ACHN (cell line): ENCODE measurements around the gene DPCD.

ENCODE experiments used
- DNase-seq: peaks from one replicate; pipeline ENCODE4 v3.0.0-alpha.2; 2015
- in situ Hi-C: cut with HindIII; loops from 2 replicates; pipeline ENCODE4 v1.10.0; 2017; ENCODE audit warnings: low sequenced_read_pairs, low pct_ligation_motif_present, low pct_unique_long_range_greater_than_20kb

The DPCD gene

GRCh38 chr10:101644002-101644401 lies 55.9 kb downstream of the DPCD start:
- in situ Hi-C loops, result no loop called here
- DNase-seq, result no peak

DNA sequence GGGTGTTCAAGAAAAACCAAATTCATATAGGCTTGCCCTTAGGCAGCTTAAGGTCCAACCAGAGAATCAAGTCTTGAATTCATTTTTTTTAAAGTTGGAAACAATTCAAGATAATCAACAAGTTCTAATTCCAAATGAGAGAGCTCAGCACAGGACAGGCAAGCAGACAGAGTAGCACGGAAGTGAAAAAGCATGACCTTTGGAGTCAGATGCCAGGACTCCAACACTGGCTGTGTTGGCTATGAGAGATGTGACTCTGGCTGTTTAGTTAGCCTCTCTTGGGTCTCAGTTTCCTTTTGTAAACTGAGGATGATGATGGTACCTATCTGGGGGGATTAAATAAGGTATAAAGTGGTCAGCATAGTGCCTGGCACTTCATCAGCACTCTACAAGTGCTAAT lies 57.5 kb downstream of the DPCD start:
- in situ Hi-C loops, result no loop called here
- DNase-seq, result no peak

GRCh38 chr10:101646364-101646763 lies 58.2 kb downstream of the DPCD start:
- in situ Hi-C loops, result no loop called here
- no peak for DNase-seq

DNA sequence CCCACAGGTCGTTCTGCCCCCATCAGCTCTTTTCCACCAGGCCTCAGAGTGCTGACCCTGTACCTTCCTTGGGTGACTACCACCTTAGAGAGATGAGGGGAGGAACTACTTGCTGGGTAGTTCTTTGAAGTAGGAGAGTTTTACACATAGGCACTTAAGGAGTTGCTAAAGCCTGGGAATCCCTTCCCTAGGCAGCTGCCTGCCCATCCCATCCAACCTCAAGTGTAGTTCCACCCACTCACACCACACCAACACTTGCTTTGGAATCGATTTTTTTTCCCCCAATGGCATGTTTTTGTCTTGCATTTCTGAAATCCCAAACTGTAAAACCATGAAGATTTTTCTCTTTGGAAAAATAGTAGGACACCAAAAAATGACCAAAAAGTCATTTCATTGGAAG lies 59.1 kb downstream of the DPCD start:
- no peak for DNase-seq
- in situ Hi-C loops, result no loop called here

- in situ Hi-C loops, result no loop called here
- DNase-seq, result no peak
Observed at GRCh38 chr10:101649525-101650085, 61.5 kb downstream of the DPCD start.

DNA sequence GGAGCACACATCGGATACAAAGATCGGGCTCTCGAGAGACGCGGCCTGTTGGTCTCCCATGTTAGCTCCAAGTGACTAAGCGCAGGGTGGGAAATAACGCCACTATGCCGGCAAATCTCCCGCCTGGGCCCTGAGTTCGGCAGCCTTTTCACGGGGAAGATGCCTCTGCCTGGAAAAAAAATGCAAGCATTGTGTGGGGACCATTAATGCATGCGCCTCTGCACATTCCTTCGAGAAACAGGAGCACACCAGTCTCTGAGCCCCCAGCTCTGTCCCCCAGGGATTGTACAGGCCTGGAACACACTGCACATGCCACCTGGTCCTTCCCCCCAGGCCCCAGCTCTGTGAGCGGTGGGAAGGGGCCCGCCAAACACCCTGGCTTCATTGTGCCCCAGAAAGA lies 62.7 kb downstream of the DPCD start:
- in situ Hi-C loops, result no loop called here
- no peak for DNase-seq

DNA sequence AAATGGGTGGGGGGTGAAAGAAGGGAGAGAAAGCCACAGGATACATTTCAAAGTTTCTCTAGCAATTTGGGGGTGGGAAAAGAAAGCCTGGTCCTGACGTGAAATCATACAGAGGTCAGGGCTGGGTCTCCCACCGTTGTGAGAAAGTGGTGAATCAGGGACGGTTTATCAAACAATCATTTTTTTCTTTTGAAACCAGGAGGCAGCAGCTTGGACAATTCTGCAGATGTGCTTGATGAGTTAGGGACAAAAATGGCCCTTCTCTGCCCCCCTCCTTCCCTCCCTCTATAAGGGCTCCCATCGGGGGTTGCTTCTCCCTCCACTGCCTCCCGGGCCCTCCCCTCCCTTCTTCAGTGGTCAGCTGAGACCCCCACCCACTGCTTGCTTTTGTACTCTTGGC lies 63.2 kb downstream of the DPCD start:
- no peak for DNase-seq
- in situ Hi-C loops, result no loop called here

DNA sequence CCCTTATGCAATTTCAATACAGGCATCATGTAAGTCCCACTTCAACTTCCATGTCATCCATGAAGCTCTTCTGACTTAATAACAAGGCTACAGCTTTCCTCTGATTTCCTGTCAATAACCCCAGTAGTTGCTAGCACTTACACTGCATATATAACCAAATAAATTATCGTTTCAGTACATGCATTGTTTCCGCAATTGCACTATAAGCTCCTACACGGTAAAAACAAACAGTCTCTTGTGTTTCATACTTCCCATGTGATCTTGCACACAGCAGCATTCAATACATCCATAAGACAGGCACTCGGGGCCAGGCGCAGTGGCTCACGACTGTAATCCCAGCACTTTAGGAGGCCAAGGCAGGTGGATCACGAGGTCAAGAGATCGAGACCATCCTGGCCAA lies 65.4 kb downstream of the DPCD start:
- in situ Hi-C loops, result no loop called here
- no peak for DNase-seq

GRCh38 chr10:101655570-101655969 lies 67.4 kb downstream of the DPCD start:
- DNase-seq, result no peak
- in situ Hi-C loops, result no loop called here

- DNase-seq, result no peak
- in situ Hi-C loops, result no loop called here
Observed at GRCh38 chr10:101656890-101657289, 68.8 kb downstream of the DPCD start.

- in situ Hi-C loops, result no loop called here
- no peak for DNase-seq
Observed at GRCh38 chr10:101658975-101659374, 70.9 kb downstream of the DPCD start.
